Kidney tubule cell (primary cell): ENCODE data around the gene PRKN.
A peak's percentile ranks its signal among the peaks of the same experiment; 100 is the strongest.
"Not testable (repeated sequence)": the region's sequence is repeated elsewhere in the genome, so short reads cannot be mapped to it uniquely, and the experiment has no call there.

ENCODE experiments used
- DNase-seq: peaks from one replicate; pipeline ENCODE4 v3.0.0-alpha.2; 2018; ENCODE audit warnings: low spot score

The PRKN gene

GRCh38 chr6:162442687-162443086 is 284.9 kb downstream of the PRKN start:
- DNase-seq: no peak

GRCh38 chr6:162441991-162442390 is 285.6 kb downstream of the PRKN start:
- no peak for DNase-seq

- DNase-seq: no peak
Observed at GRCh38 chr6:162438980-162439379, 288.6 kb downstream of the PRKN start.

- no peak for DNase-seq
Observed at GRCh38 chr6:162435071-162435470, 292.5 kb downstream of the PRKN start.

GRCh38 chr6:162421004-162421403 is 306.6 kb downstream of the PRKN start:
- no peak for DNase-seq

GRCh38 chr6:162416831-162417537 is 310.6 kb downstream of the PRKN start:
- no peak for DNase-seq

- DNase-seq: no peak
Observed at GRCh38 chr6:162416307-162416706, 311.3 kb downstream of the PRKN start.

GRCh38 chr6:162409741-162410691 is 317.6 kb downstream of the PRKN start:
- DNase-seq: no peak

- no peak for DNase-seq
Observed at GRCh38 chr6:162408826-162409535, 318.6 kb downstream of the PRKN start.

- no peak for DNase-seq
Observed at GRCh38 chr6:162404951-162405350, 322.6 kb downstream of the PRKN start.

GRCh38 chr6:162403031-162403430 is 324.5 kb downstream of the PRKN start:
- DNase-seq: no peak

- no peak for DNase-seq
Observed at GRCh38 chr6:162395181-162395580, 332.4 kb downstream of the PRKN start.

- DNase-seq: not testable (repeated sequence)
Observed at GRCh38 chr6:162390961-162391811, 336.4 kb downstream of the PRKN start.

GRCh38 chr6:162389343-162390085 is 338.1 kb downstream of the PRKN start:
- peak; percentile 31 for DNase-seq

- no peak for DNase-seq
Observed at GRCh38 chr6:162388383-162388777, 339.2 kb downstream of the PRKN start.

GRCh38 chr6:162387718-162388382 is 339.7 kb downstream of the PRKN start:
- DNase-seq: peak; percentile 46

- DNase-seq: peak; percentile 7
Observed at GRCh38 chr6:162385980-162386379, 341.6 kb downstream of the PRKN start.

- DNase-seq: no peak
Observed at GRCh38 chr6:162379757-162380409, 347.7 kb downstream of the PRKN start.

GRCh38 chr6:162377735-162378134 is 349.8 kb downstream of the PRKN start:
- peak; percentile 13 for DNase-seq

GRCh38 chr6:162373868-162374267 is 353.7 kb downstream of the PRKN start:
- no peak for DNase-seq
